Epidermal melanocyte (primary cell): Measurements from ENCODE around the gene CHST15.

ENCODE experiments used
- DNase-seq: peaks from one replicate; pipeline ENCODE4 v3.0.0; 2011; ENCODE audit warnings: low spot score; ENCODE audit not compliant: insufficient read length

The CHST15 gene

GRCh38 chr10:124083047-124083739 lies 10.2 kb downstream of the CHST15 start:
- DNase-seq, result no peak

- no peak for DNase-seq
These were observed 10.8 kb downstream of the CHST15 start for GRCh38 chr10:124082555-124082954.

GRCh38 chr10:124081547-124082140 lies 11.8 kb downstream of the CHST15 start:
- no peak for DNase-seq

DNA sequence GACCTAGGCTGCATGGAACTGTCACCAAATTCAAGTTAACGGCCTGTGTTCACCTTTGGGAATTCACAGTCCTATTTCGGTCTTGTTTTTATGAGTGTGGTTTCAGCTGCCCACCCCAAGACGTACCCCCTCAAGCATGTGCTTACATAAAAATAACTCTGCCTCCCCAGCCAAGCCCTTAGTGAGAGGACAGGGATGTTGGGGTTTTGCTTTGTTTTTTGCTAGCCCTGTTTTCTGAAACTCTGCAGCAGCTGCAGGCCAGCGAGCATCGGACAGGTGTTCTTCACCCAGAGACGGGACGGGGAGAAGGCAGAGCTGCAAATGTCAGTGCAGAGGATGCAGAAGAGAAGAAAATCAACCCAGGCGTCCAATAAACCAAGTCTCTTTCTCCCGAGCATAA lies 13.5 kb downstream of the CHST15 start:
- DNase-seq, result no peak

GRCh38 chr10:124078714-124079113 lies 14.7 kb downstream of the CHST15 start:
- no peak for DNase-seq

DNA sequence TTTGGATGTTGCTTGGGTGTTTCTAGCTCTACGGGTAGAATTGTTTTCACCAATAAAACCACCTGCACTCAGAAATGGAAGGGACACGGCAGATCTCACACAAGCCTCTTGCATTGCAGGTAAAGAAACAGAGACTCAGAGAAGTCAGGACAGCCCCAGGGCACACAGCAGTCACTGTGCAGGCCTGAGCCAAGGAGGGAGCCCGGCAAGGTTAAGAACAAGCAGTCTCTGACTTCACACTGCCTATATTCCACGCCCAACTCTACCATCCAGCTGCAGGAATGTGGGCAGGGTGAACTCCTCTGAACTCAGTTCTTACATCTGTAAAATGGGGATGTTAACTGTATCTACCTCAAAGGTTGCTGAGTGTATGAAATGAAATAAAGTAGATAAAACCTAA lies 15.4 kb downstream of the CHST15 start:
- no peak for DNase-seq

DNA sequence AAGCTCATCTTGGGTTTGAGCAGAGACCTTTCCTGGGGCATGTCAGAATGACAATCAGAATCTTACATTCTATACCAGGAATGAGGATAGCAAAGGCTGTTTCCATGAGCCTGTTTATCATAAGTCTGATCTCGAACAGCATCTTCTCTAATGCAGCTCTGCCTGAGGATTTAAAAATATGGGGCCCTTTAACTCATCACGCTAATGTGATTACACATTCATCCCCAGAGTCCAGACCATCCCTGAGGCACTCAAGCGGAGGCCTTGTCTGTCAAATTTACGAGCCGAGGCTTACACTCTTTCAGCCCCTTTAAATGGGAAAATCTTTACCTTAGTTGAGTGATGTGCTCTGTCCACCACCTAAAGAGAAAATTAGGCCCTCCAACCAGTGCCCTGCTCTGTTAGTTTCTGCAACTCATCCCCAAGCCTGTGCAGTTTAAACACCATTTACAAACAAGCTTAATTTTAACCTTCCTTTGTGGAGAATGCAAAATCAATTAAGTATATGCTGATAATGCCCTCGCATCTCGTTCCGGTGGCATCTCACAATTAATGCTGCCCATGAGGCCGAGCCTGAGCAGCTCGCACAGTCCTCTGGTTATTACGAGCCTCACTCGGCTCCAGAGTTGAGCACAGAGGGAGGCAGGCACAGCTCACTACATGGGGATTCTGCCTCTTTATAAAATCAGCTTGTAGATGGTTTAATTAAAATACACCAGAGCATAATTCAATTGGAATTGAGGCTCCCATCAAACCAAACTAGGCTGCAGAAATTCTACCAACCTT lies 16.0 kb downstream of the CHST15 start:
- DNase-seq, result no peak

GRCh38 chr10:124076148-124076733 lies 17.2 kb downstream of the CHST15 start:
- no peak for DNase-seq

DNA sequence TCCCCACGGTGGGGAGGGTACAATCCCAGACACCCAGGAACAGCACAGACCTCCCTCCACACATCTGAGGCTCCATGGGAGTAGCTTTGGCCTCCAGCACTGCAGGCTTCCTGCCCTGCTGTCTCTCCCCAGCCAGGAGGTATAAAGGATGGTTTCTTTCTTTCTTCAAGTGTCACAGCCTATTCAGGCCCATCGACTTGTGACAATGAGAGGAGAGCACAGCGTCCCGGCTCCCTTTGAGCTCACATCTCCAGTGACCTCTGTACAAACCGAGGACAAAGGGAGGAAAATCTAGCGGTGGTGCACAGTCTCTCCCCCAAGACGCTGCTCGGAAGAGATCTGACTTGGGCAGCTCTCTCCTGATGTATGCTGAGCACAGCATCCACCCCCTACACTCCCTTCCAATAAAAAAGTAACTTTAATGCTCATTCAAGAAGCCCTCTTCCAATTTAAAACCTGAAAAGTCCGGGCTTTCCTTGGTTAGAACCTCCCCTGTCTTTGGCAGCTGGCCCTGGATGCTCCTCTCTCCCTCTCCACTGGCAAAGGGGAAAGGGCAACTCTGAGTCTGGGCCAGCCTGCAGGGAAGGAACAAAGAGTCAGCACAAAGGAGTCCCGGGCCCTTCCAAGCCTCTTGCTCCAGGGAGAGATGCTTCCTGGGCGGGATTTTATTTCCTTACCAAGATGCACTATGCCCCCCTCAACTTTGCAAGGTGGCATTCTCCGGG lies 18.0 kb downstream of the CHST15 start:
- no peak for DNase-seq

DNA sequence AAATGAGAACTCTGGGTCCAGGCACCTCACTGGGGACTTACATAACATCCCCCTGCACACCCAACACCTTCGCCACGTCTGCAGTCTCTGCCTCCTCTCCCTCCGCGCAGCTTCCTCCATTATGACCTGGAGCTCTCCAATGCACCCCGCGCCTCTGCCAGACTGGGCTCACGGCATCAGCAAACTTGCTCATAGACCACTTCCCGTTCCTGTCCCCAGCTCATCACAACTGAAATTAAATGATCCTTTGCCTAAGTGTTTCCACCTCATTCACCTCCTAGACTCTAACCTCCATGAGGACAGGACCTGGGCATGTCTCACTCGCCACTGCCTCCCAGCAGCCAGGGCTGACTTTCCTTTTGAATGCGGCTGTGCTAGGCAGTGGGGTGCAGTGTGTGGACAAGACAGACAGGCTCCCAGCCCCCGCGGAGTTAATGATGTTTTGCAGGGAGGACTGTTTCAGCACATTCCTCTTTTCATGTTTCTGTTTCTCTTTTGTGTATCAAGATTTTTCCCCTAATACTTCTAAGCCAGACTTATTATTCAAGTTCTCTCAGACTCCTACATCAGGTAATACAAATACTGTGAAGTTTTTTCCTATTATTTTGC lies 18.8 kb downstream of the CHST15 start:
- no peak for DNase-seq

- no peak for DNase-seq
These were observed 19.4 kb downstream of the CHST15 start for GRCh38 chr10:124073978-124074377.

DNA sequence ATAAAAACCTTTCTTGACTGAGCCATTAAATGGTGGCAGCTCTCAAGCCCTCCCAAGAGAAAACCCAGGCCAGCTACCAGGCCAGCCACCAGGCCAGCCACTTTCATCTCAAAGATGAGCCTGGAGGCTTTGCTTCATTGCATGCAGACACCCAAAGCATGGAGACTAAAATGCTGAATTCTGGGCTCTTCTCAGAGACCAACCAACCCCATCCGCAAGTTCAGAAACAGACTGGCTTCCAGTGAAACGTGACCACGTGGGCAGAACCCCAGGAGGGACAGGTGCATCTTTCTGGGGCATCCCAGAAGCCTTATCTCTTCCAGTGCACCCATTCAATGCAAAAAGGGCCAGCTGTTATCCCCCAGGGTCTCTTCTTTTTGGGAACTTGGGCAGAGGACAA lies 20.9 kb downstream of the CHST15 start:
- DNase-seq, result no peak

GRCh38 chr10:124072106-124072505 lies 21.3 kb downstream of the CHST15 start:
- no peak for DNase-seq

- DNase-seq, result no peak
These were observed 22.3 kb downstream of the CHST15 start for GRCh38 chr10:124071141-124071540.

- DNase-seq, result no peak
These were observed 22.7 kb downstream of the CHST15 start for GRCh38 chr10:124070666-124071065.

- DNase-seq, result no peak
These were observed 23.8 kb downstream of the CHST15 start for GRCh38 chr10:124069341-124070264.

DNA sequence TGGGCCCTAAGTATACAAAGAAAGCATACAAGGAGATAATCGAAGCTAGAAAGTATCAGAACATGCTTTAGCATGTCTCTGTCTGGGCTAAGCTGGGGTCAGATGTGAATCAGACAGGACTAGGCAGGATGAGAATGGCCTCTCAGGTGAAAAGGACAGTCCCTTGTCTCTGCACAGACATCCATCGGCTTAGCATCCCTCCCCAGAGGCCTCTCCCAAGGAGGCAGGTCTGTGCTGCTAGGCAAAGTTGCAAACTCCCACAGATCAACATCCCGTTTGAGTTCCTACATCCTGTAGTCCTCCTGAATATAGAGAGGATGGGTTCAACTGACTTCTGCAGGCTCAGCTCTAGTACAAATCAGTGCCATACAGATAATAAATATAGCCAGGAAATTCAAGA lies 24.5 kb downstream of the CHST15 start:
- no peak for DNase-seq

- DNase-seq, result no peak
These were observed 25.5 kb downstream of the CHST15 start for GRCh38 chr10:124067825-124068400.
